Caco-2 (cell line): ENCODE data around the gene HRG. TPM values are rescaled to one million over a fixed set of nuclear protein-coding genes. Genes with fewer than 3 reads are reported as not detected.
A peak's percentile ranks its signal among the peaks of the same experiment; 100 is the strongest.

Experiments used
- BruUV-seq: library from RNA; stranded (reverse); fragments of 400-500 nt; replicated peaks from 2 replicates; lab custom pipeline; 2021; lab: Mats Ljungman, UMichigan
- CTCF ChIA-PET: fragments of 300-600 bp; sonication (Branson Sonifier 250); formaldehyde crosslinking; loops from one replicate; lab custom pipeline; 2022; ENCODE audit warnings: antibody characterized with exemption; lab: Charles Lee
- POLR2A ChIA-PET: fragments of 300-600 bp; sonication (Branson Sonifier 250); formaldehyde crosslinking; loops from one replicate; lab custom pipeline; 2022; ENCODE audit warnings: antibody characterized with exemption; lab: Charles Lee
- DNase-seq, 2 experiments: peaks; one replicate each; pipeline versions ENCODE4 v3.0.0 to v3.0.0-alpha.2; 2020 to 2022
- H3K27me3 ChIP-seq: replicated peaks from 2 replicates; pipeline ENCODE4 v1.6.0; 2011; ENCODE audit warnings: low read length; ENCODE audit not compliant: control insufficient read depth, insufficient read depth
- H3K36me3 ChIP-seq: 2 replicates; pipeline ENCODE4 v1.5.1; 2011; ENCODE audit warnings: low read length; ENCODE audit not compliant: control insufficient read depth, insufficient read depth
- H3K4me1 ChIP-seq: fragments of 250-450 bp; sonication (Bioruptor Pico); 2 replicates; pipeline ENCODE4 v1.5.1; 2020; ENCODE audit warnings: mild to moderate bottlenecking
- H3K4me3 ChIP-seq: 2 replicates; pipeline ENCODE4 v1.5.1; 2011; ENCODE audit warnings: low read depth, mild to moderate bottlenecking, control low read depth, low read length
- H3K9me3 ChIP-seq: fragments of 250-450 bp; sonication (Bioruptor Pico); 2 replicates; pipeline ENCODE4 v1.5.1; 2020; ENCODE audit warnings: mild to moderate bottlenecking, moderate library complexity
- H3K27ac Mint-ChIP-seq: one replicate; pipeline ENCODE4 v1.8.0; 2022; ENCODE audit warnings: mixed read lengths; ENCODE audit not compliant: unreplicated experiment
- H3K27me3 Mint-ChIP-seq: one replicate; pipeline ENCODE4 v1.8.0; 2022; ENCODE audit warnings: mixed read lengths; ENCODE audit not compliant: insufficient read depth, unreplicated experiment
- H3K36me3 Mint-ChIP-seq: one replicate; pipeline ENCODE4 v1.8.0; 2022; ENCODE audit warnings: mild to moderate bottlenecking, mixed read lengths; ENCODE audit not compliant: insufficient read depth, unreplicated experiment
- H3K4me1 Mint-ChIP-seq: one replicate; pipeline ENCODE4 v1.8.0; 2022; ENCODE audit warnings: low read depth, mixed read lengths; ENCODE audit not compliant: unreplicated experiment
- H3K4me3 Mint-ChIP-seq: one replicate; pipeline ENCODE4 v1.8.0; 2022; ENCODE audit warnings: mild to moderate bottlenecking, moderate library complexity, mixed read lengths; ENCODE audit not compliant: unreplicated experiment
- H3K9me3 Mint-ChIP-seq: one replicate; pipeline ENCODE4 v1.8.0; 2022; ENCODE audit warnings: mixed read lengths; ENCODE audit not compliant: unreplicated experiment
- intact Hi-C: fragments of 100-400 bp; cut with micrococcal nuclease; formaldehyde crosslinking; loops from one replicate; pipeline ENCODE4 v1.10.0; 2022; ENCODE audit not compliant: unreplicated experiment
- total RNA-seq: library from RNA; stranded (reverse); gene quantifications from 2 replicates; pipeline ENCODE4 v1.2.3, GENCODE V29; 2022
- TF ChIP-seq, protein P1 (sequence below), 2 experiments: fragments of 200-600 bp in 1 of 2; IDR thresholded peaks; 1 replicate in 1 of 2; 2 replicates in 1 of 2; pipeline versions ENCODE4 v1.5.1 to v1.8.0; 2011 to 2022; ENCODE audit warnings: antibody characterized with exemption in 1 of 2, control low read depth in 1 of 2, inconsistent platforms in 1 of 2, low read depth in 1 of 2, low read length in 1 of 2, mild to moderate bottlenecking in 1 of 2, moderate library complexity in 1 of 2; ENCODE audit not compliant: insufficient read depth in 1 of 2, severe bottlenecking in 1 of 2, unreplicated experiment in 1 of 2

HRG gene
- total RNA-seq, 1 experiment from 2014 or later, result not detected

DNA sequence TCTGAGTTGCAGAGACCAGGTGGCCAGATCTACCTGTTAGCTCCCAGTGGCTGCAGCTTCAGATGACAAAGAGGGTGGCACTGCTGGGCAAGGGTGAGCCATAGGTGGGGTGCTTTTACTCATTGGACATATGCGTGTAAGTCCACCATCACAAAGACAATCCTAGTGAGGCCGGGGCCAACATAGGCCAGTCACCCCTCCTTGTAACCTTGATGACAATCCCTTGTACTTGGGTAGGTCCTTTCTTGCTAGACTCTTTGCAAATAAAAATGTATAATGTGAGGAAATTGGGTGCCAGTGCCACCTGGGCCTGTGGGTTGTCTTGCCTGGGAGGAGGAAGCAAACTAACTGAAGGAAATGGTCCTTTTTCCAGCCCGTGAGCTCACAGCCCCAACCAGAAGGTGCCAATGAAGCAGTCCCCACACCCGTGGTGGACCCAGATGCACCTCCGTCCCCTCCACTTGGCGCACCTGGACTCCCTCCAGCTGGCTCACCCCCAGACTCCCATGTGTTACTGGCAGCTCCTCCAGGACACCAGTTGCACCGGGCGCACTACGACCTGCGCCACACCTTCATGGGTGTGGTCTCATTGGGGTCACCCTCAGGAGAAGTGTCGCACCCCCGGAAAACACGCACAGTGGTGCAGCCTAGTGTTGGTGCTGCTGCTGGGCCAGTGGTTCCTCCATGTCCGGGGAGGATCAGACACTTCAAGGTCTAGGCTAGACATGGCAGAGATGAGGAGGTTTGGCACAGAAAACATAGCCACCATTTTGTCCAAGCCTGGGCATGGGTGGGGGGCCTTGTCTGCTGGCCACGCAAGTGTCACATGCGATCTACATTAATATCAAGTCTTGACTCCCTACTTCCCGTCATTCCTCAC is 45.4 kb upstream of the HRG start:
- H3K9me3 Mint-ChIP-seq, result no peaks in the 10 kb centered on the region
- Histone ChIP-seq H3K36me3 (0 out of 2 replicates have a peak, but pooled peaks cover 4% of the 10 kb centered on the region), H3K4me3 (no peak overlapping the region), H3K9me3 (no peaks in the 10 kb centered on the region), H3K4me1 (no peaks in the 10 kb centered on the region), H3K27me3 (no peaks in the 10 kb centered on the region)
- TSS peak; percentile 64 for BruUV-seq
- no peak overlapping the region for H3K27ac Mint-ChIP-seq
- no peak overlapping the region for H3K4me3 Mint-ChIP-seq
- DNase-seq, result no peak
- no peaks in the 10 kb centered on the region for H3K27me3 Mint-ChIP-seq
- TF ChIP-seq, protein P1, sequence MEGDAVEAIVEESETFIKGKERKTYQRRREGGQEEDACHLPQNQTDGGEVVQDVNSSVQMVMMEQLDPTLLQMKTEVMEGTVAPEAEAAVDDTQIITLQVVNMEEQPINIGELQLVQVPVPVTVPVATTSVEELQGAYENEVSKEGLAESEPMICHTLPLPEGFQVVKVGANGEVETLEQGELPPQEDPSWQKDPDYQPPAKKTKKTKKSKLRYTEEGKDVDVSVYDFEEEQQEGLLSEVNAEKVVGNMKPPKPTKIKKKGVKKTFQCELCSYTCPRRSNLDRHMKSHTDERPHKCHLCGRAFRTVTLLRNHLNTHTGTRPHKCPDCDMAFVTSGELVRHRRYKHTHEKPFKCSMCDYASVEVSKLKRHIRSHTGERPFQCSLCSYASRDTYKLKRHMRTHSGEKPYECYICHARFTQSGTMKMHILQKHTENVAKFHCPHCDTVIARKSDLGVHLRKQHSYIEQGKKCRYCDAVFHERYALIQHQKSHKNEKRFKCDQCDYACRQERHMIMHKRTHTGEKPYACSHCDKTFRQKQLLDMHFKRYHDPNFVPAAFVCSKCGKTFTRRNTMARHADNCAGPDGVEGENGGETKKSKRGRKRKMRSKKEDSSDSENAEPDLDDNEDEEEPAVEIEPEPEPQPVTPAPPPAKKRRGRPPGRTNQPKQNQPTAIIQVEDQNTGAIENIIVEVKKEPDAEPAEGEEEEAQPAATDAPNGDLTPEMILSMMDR (IDR thresholded peaks at IDR 0.05; ENCODE audit: insufficient read depth in 1 of 2, low read depth in 1 of 2, low read length in 1 of 2, severe bottlenecking in 1 of 2, unreplicated experiment in 1 of 2), result no peak
- H3K36me3 Mint-ChIP-seq, result no peaks in the 10 kb centered on the region
- H3K4me1 Mint-ChIP-seq, result no peaks in the 10 kb centered on the region
- intact Hi-C loops, result no loop called here
- ChIA-PET POLR2A (no interaction called here), CTCF (interaction anchor here (1.0 kb wide), 1 partner anchor 13 kb away, joined by 3 read pairs; no protein-coding TSS in a partner anchor)

DNA sequence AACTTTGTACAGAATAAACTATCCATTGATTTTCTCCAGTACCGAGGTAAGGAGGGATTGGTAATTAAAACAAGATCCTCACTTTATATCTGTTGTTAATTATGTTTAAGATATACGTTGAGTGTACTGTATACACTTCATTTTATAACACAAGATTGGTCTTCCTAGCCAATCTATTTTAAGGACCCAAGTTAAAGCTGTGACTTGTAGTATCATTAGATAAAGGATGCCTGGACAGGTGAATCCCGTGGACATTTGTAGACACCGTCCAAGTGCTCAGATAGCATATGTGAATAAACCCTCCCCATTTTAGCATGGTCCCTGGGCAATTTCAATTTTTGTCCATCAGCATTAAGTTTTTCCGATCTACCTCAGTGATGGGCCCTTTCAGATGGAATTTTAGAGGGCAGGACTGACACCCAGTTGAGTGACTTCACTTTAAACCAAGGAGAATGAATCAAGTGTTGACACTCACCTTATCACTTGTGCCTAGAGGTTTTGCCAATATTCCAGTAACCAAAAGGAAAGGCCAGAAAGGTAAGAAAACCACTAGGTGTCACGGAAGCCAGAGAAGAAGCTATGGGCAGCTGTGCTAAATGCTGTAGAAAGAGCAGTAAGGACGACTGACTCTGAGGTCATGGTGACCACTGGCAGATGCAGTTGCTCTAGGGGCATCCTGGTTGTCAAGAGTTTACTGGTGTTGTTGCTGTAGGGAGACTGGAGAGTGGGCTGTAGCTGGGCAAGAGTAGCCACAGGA is 43.7 kb upstream of the HRG start:
- H3K9me3 Mint-ChIP-seq, result no peaks in the 10 kb centered on the region
- no peak overlapping the region for H3K27ac Mint-ChIP-seq
- POLR2A ChIA-PET, result no interaction called here
- no peak overlapping the region for H3K4me3 Mint-ChIP-seq
- Histone ChIP-seq H3K4me1 (no peaks in the 10 kb centered on the region), H3K9me3 (no peaks in the 10 kb centered on the region), H3K27me3 (no peaks in the 10 kb centered on the region), H3K36me3 (0 out of 2 replicates have a peak, but pooled peaks cover 2% of the 10 kb centered on the region), H3K4me3 (no peak overlapping the region)
- H3K27me3 Mint-ChIP-seq, result no peaks in the 10 kb centered on the region
- H3K4me1 Mint-ChIP-seq, result no peaks in the 10 kb centered on the region
- DNase-seq, result no peak
- no peaks in the 10 kb centered on the region for H3K36me3 Mint-ChIP-seq
- intact Hi-C loops, result no loop called here
- BruUV-seq, result no TSS peak
- CTCF ChIA-PET, result interaction anchor here (0.9 kb wide), 1 partner anchor 92 kb away, joined by 5 read pairs; no protein-coding TSS in a partner anchor
- TF ChIP-seq, protein P1 (IDR thresholded peaks at IDR 0.05; ENCODE audit: insufficient read depth in 1 of 2, low read depth in 1 of 2, low read length in 1 of 2, severe bottlenecking in 1 of 2, unreplicated experiment in 1 of 2), result no peak

DNA sequence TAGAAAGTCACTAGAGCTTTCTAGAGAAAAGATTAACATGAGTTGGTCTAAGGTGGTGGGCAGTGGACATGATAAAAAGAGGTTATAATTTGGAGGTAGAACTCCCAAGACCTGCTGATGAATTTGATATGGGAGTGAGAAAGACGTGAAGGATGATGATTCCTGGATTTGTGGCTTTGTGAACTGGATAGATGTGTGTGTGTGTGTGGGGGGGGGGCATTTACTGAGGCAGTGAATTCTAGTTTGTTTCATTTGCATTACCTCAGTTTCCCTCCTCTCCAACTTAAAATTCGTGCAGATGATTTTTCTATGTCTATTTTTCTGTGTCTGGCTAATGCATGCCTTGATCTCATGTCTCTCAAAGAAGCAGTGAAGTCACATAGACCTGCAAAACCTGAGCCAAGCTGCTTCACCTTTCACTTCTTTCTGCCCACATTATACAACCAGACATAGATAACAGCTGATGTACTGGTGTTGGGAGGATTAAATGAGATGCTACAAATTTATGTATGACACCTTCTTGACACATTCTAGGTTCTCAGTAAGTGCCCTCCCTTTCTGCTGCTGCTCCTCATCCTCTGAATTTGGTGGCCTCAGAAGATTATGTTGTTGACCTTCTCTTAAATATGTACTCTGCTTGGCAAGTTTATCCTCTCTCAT is 43.0 kb upstream of the HRG start:
- no peaks in the 10 kb centered on the region for H3K9me3 Mint-ChIP-seq
- TF ChIP-seq, protein P1 (IDR thresholded peaks at IDR 0.05; ENCODE audit: insufficient read depth in 1 of 2, low read depth in 1 of 2, low read length in 1 of 2, severe bottlenecking in 1 of 2, unreplicated experiment in 1 of 2), result no peak
- Histone ChIP-seq H3K36me3 (0 out of 2 replicates have a peak, but pooled peaks cover 2% of the 10 kb centered on the region), H3K9me3 (no peaks in the 10 kb centered on the region), H3K4me1 (no peaks in the 10 kb centered on the region), H3K4me3 (no peak overlapping the region), H3K27me3 (no peaks in the 10 kb centered on the region)
- BruUV-seq, result no TSS peak
- no peak for DNase-seq
- no peak overlapping the region for H3K4me3 Mint-ChIP-seq
- H3K27ac Mint-ChIP-seq, result no peak overlapping the region
- H3K27me3 Mint-ChIP-seq, result no peaks in the 10 kb centered on the region
- CTCF ChIA-PET, result no interaction called here
- no peaks in the 10 kb centered on the region for H3K36me3 Mint-ChIP-seq
- intact Hi-C loops, result no loop called here
- no peaks in the 10 kb centered on the region for H3K4me1 Mint-ChIP-seq
- POLR2A ChIA-PET, result no interaction called here
